GM12891 (cell line): ENCODE results near the gene TBC1D1.

Experiments
- DNase-seq: peaks from one replicate; pipeline ENCODE4 v3.0.0; 2011; ENCODE audit warnings: low spot score; ENCODE audit not compliant: insufficient read length
- FAIRE-seq: peaks from 2 replicates; lab custom pipeline; 2011; peaks lifted over from hg19 to GRCh38; lab: Jason Lieb, UNC
- PAX5 ChIP-seq: IDR thresholded peaks from 2 replicates; pipeline ENCODE4 v1.6.1; 2011; ENCODE audit warnings: low read length, moderate library complexity, mild to moderate bottlenecking; ENCODE audit not compliant: insufficient read depth, severe bottlenecking
- POLR2A ChIP-seq: IDR thresholded peaks from 2 replicates; pipeline ENCODE4 v1.6.1; 2011; ENCODE audit warnings: low read depth, low read length, control low read depth
- POLR2AphosphoS5 ChIP-seq: IDR thresholded peaks from 2 replicates; pipeline ENCODE4 v1.6.1; 2011; ENCODE audit warnings: low read depth, low read length, control low read depth
- POU2F2 ChIP-seq: IDR thresholded peaks from 2 replicates; pipeline ENCODE4 v1.6.1; 2011; ENCODE audit warnings: low read depth, mild to moderate bottlenecking, control low read depth, low read length, moderate library complexity
- SPI1 ChIP-seq: IDR thresholded peaks from 2 replicates; pipeline ENCODE4 v1.6.1; 2011; ENCODE audit warnings: low read depth, low read length, control low read depth
- TAF1 ChIP-seq: IDR thresholded peaks from 2 replicates; pipeline ENCODE4 v1.6.1; 2011; ENCODE audit warnings: low read depth, low read length, control low read depth

The TBC1D1 gene

GRCh38 chr4:38021751-38022150 is 130.9 kb downstream of the TBC1D1 start:
- TF ChIP-seq SPI1 (no peak), POLR2A (no peak), POLR2AphosphoS5 (no peak), TAF1 (no peak), POU2F2 (no peak), PAX5 (no peak)
- DNase-seq (no peak), FAIRE-seq (no peak)

GRCh38 chr4:38023347-38024205 is 132.7 kb downstream of the TBC1D1 start:
- FAIRE-seq (no peak), DNase-seq (no peak)
- no peak for TF ChIP-seq SPI1
- TF ChIP-seq POLR2A = no peak
- no peak for TF ChIP-seq TAF1
- no peak for TF ChIP-seq POLR2AphosphoS5
- TF ChIP-seq POU2F2 = no peak
- TF ChIP-seq PAX5 = no peak

GRCh38 chr4:38024206-38024509 is 133.3 kb downstream of the TBC1D1 start:
- TF ChIP-seq POU2F2 = no peak
- DNase-seq = no peak
- no peak for FAIRE-seq

- TF ChIP-seq TAF1 (no peak), POU2F2 (no peak), POLR2A (no peak), SPI1 (no peak), PAX5 (no peak), POLR2AphosphoS5 (no peak)
- no peak for DNase-seq
- FAIRE-seq = no peak
Measured at GRCh38 chr4:38025665-38026064, 134.8 kb downstream of the TBC1D1 start.

GRCh38 chr4:38026158-38026740 is 135.4 kb downstream of the TBC1D1 start:
- FAIRE-seq (no peak), DNase-seq (no peak)
- TF ChIP-seq POLR2AphosphoS5 = no peak
- no peak for TF ChIP-seq TAF1
- TF ChIP-seq POLR2A = no peak
- TF ChIP-seq SPI1 = no peak
- no peak for TF ChIP-seq POU2F2
- no peak for TF ChIP-seq PAX5

GRCh38 chr4:38030023-38030422 is 139.1 kb downstream of the TBC1D1 start:
- no peak for FAIRE-seq
- TF ChIP-seq PAX5 = no peak
- TF ChIP-seq POLR2AphosphoS5 = no peak
- TF ChIP-seq POLR2A = no peak
- TF ChIP-seq SPI1 = no peak
- no peak for TF ChIP-seq TAF1
- TF ChIP-seq POU2F2 = no peak
- no peak for DNase-seq

- peak; percentile 64 for FAIRE-seq
- TF ChIP-seq POLR2AphosphoS5 = no peak
- no peak for TF ChIP-seq POLR2A
- no peak for TF ChIP-seq POU2F2
- TF ChIP-seq PAX5 = no peak
- no peak for TF ChIP-seq SPI1
- TF ChIP-seq TAF1 = no peak
- DNase-seq = peak; percentile 29
Measured at GRCh38 chr4:38034986-38035882, 144.3 kb downstream of the TBC1D1 start.

- FAIRE-seq (no peak), DNase-seq (no peak)
- TF ChIP-seq SPI1 (no peak), POU2F2 (no peak), PAX5 (no peak)
Measured at GRCh38 chr4:38036548-38036947, 145.7 kb downstream of the TBC1D1 start.

GRCh38 chr4:38037612-38038011 is 146.7 kb downstream of the TBC1D1 start:
- TF ChIP-seq PAX5 (no peak), POU2F2 (no peak), POLR2AphosphoS5 (no peak), POLR2A (no peak), SPI1 (no peak), TAF1 (no peak)
- FAIRE-seq (peak; percentile 28), DNase-seq (no peak)

GRCh38 chr4:38040619-38041018 is 149.7 kb downstream of the TBC1D1 start:
- TF ChIP-seq POLR2AphosphoS5 = no peak
- FAIRE-seq = no peak

More at GRCh38 chr4:38040619-38041018, 149.7 kb downstream of the TBC1D1 start:
- no peak for DNase-seq
